GM15510 (cell line): ENCODE measurements around the gene CD52.

ENCODE experiments used
- POLR2A ChIP-seq: IDR thresholded peaks from 3 replicates; pipeline ENCODE4 v1.6.1; 2011; ENCODE audit warnings: borderline replicate concordance; ENCODE audit not compliant: insufficient read length; ENCODE audit errors: extremely low read depth

CD52 gene

DNA sequence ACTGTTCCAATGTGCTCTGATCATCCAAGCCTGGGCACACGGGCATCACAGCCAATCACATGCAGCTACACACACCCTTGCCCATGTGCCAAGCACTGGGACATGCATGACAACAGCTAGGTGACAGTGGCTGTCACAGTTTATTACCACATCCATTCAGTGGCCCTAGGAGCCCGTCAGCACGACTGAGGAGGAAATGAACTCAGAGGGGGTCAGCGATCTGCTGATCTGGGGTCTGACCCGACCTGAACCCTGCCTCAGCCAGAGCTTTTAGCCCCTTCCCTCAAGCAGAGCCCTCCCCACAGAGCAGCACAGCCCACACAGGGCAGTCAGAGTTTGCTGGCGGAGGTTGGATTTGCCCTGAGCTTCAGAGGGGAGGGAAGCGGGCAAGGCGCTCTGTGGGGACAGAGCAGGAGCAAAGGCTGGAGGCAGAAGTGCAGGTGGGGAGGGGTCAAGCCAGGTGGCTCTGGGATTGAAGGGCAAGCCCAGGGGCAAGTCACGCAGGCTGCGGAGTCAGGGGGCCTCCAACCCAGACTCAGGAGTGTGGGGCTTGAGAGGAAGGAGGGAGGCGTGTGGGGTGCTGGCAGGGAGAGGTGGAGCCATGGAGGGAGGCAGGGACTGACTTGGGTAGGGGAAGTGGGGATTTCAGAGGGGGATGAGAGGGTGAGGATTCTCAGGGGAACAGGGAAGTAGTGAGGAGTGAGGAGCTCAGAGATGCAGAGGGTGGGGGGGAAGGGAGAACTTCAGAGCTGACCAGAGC, 27.5 kb upstream of the CD52 start:
- no peak for TF ChIP-seq POLR2A

DNA sequence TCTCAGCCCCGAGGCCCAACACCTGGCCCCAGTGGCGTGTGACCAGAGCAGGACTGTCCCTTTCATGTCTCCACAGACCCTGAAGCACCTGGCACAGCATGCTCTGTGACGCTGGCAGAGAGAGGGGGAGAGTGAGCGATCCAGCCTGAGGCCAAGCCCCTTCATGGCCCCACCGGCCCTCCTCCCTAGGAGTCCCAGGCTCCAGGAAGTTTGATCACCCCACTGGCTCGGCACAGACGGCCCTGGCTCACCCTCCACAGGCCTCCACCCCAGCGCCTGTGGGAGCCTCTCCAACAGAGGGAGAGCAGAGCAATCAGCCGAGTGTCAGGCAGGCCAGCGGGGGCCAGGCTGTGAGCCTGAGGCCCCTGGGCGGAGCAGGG, 26.9 kb upstream of the CD52 start:
- no peak for TF ChIP-seq POLR2A

DNA sequence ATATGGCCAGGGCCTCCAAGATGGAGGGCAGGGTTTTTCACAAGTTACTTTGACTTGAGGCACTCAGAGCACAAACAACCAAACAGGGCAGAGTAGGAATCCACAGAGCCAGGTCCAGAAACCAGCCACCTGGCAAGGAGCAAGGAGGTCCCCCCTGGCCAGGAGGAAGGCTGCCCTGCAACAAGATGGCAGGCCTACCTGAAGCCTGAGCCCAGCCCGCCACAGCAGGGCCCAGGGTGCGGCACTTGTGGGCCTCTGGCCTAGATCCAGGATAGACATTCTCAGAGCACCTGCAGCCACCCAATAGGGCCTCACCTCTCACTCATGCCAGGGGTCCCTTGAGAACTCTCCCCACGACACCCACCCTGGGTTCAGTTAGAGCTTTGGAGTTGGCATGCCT, 26.3 kb upstream of the CD52 start:
- TF ChIP-seq POLR2A, result no peak

DNA sequence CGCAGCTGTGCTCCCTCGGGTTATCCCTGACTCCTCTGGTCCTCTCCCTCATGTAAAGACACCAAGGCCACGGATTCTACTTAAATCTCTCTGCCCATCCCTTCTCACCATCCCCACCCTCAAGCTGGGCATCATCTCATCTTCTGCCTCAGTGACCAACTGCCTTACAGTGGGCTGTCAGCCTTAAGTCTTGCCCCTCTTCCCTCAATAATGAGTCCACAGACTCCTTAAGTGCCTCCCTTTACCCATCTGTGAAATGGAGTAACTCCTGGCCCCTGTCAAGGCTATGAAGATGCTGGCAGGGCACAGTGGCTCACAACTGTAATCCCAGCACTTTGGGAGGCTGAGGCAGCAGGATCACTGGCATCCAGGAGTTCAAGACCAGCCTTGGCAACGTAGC, 25.8 kb upstream of the CD52 start:
- TF ChIP-seq POLR2A, result no peak

DNA sequence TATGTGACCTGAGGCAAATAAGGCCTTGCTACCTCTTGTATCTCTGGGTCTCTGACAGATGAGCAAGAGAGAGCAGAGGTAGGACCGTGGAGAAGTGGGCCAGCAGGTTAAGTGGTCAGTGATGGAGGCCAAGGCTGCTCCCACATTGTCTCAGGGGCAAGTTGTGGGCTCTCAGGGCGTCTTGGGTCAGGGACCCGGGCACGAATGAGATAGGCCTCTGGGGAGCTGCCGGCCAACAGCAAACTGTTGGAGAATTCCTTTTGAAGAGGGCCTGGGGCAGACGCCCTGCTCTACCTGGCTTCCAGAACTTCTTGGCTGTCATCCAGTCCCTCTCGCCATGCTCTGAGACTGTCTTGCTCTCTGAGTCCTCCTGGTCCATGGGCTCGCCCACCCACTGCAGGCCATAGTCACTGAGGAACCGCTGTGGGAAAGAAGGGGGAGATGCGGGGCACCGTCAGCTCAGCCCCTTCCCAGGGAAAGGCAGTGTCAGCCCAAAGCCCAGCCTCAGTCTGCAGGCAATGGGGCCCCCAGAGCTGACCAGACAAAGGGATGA, 23.8 kb upstream of the CD52 start:
- no peak for TF ChIP-seq POLR2A

DNA sequence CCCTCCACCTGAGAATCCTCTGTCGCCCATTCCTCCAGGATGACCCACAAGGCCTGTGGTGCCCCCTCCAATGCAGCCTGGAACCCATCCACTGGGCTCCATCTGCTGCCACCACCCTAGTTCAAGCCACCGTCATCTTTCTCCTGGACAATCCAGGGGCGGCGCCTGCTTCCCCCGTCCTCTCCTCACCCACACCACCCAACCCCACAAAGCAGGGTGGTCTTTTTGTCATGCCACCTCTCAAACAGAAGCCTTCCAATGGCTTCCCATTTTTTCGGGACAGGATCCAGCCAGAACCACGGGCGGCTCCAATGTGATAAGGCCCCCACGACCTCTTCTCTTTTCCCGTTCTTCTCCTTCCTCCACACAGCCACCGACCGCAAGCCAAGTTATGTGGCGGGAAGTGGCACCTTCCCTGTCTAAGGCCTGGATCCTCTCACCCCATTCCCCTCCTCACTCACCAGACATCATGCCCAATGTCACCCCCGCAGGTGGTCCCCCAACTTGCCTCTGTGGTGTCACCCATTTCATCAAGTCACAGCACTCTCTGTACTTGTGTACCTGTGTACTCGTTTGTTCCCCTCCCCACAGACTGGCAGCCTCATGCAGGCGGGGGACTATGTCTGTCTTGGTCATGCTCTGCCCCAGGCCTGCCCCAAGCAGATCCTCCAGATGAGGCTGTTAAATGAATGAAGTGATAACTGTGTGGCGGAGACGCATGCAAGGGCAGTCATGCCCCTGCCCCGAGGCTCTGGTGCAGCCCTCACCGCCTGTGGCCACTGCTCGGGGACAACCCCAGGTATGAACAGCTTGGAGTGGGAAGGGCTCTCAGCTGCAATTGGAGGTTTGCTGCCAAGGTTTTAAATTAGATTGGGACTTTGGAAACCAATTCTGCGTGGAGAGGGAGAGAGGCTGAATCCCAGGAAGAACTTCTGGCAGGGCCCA, 22.3 kb upstream of the CD52 start:
- no peak for TF ChIP-seq POLR2A

DNA sequence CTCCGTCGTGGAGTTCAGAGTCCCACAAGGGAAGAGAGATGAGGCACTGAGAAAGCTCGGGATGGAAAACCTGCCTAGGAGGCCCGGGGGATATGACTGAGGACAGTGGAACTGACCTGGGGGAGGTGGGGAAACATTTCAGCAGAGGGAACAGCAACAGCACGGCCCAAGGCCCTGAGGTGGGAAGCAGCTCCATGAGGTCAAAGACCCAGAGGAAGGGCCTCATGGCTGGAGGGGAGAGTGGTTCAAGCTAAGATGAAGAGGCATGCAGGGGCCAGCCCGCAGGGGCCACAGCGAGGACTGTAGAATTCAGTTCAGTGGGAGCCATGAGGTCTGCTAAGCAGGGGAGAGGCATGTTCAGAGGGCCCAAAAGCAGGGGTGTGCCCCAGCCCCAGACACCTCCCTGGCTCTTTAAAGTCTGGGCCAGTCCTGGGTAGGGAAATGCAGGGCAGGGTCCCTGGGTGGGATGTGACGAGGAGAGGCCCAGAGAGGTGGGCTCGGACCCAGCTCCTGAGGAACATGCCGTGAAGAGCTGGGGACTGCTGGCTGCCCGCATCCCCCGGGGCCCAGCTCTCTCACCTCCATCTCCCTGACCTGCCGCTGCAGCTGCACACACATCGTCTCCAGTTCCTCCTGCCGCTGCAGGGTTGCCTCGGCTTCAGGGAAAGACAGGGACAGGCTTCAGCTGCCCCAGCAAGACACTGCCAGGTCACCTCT, 21.3 kb upstream of the CD52 start:
- TF ChIP-seq POLR2A, result no peak

DNA sequence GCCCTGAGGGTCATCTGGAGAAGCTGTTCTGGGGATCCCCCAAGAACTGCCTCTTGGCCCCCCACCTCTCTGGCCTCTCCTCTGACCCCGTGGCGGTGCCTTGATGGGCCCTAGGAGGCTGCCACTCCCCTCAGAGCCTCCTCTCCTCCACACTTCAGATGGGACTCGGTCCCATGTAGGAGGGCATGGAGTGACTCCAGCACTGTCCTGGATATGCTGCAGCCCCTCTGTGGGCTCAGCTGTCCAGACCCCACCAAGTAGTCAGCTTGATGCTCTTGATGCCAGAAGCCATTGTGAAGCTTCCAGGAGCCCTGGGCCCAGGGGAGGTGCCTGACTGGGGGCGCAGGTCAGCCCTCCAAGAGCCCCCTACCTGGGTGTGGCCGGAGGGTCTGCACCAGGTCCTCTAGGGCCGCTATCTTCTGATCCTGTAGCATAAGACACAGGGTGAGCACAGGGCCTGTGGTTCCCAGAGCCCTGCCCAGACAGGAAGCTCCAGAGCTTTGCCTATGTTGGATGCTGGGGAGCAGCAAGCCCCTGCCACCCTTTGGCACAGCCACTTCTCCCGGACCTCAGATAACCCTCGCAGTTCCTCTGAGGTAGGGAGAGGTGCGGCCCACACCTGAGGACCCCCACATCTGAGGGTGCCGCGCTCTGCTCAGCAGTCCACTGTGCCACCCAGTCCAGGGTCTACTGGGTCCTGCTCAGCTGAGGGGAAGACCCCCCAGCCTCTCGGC, 20.5 kb upstream of the CD52 start:
- TF ChIP-seq POLR2A, result no peak

DNA sequence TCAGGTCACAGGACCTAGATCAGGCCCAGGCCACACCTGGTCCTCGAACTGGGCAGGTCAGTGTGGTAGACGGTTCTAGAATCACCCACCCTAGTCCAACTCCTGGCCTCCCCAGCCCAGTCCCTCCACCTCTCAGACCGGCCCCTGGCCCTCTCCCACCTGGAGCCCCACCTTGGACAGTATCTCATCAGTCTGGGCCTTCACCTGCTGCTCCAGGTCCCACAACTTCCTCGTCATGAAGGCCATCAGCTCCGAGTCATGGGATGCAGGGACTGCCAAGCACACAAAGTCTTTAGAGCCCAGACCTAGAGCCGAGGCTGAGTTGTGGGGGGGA, 20.0 kb upstream of the CD52 start:
- TF ChIP-seq POLR2A, result no peak

DNA sequence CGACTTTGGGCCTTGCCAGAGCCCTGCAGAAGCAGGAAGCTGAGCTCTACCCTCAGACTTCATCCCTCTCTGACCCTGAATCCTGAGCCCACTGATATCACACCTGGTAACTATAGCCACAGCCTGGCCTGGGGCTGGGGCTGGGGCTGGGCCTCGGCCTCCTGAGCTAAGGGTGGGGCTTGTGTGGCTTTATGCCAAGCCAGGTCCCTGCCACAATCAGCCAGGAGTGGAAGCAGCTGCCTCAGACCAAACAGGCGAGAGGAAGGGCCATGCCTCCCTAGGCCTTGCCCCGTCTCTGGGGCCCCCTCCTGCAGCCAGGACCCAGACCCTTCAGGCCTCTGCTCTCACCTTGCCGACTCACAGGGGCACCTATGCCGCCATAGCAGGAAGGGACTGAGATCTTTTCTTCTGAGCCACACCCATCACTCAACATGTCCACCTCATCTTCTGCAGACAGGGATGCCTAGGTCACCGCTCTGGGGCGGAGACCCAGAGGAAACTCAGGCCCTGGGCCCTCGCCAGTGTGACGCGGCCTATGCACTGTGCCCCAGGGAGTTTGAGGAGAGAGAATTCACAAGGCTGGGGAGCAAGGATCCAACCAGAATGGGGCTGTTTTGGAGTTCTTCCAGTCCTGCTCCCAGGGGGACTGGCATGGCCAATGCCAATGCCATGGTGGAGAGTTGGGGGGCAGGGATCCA, 17.0 kb upstream of the CD52 start:
- no peak for TF ChIP-seq POLR2A

DNA sequence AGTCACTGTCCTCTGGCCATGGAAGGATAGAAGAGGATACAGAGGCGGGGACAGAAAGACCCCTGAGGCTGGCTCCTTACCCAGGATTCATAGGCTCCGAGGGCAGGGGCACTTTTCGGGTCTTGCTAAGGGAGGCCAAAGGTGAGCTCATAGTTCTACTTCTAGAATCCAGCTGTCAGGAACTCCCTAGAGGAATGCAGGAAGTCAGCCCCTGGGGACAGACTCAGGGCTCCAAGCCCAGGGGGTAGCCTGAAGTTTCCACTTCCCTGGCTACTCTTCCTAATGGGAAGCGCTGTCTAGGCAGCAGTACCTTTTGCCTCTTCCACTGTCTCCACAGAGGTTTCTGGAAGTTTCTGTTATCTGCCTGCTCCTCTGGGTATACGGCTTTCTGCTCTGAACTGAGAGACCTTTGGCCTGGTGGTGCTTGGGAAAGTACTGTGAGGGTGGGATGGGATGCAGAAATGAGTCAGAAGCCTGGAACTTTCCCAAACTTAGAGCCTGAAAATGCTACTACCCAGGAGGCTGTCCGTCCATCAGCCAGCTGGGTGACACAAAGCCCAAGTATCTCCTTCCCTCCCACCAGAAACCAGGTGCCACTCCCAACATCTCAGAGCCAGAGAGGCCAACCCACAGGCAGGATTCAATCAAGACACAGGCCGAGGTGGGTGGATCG, 14.9 kb upstream of the CD52 start:
- TF ChIP-seq POLR2A, result no peak

DNA sequence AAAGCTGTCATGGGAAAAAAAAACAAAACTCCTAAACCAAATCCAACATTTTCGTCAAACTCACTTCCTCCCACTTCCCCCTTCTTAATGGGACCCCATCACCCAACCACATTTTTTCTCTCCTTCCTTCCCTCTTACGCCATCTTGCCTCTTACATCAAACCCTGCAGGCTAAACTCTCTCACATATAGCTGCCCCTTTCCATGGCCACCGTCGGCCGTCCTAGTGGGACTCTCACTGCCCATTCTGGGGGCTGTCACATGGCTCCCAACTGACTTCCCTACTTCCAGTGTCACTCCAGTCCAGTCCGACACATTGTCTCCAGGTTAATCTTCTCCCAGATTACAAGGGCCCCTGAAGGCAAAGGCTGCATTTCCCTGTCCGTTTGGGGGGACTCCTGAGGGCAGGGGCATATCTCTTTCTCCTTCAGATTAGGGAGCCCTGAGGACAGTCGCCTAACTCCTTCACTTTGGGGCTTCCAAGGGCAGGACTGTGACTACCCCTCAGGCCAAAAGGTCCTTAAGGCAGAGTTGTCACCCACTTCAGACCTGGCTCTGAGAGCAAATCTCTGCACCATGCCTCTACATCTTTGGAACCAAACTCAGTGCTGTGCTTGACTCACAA, 12.0 kb upstream of the CD52 start:
- no peak for TF ChIP-seq POLR2A
